CD8-positive, alpha-beta memory T cell (primary cell): ENCODE measurements around the gene LY9. TPM values are rescaled to one million over a fixed set of nuclear protein-coding genes. Genes with fewer than 3 reads are reported as not detected.
A peak's percentile ranks its signal among the peaks of the same experiment; 100 is the strongest.

Experiments used
- CTCF ChIA-PET: fragments of 350-600 bp; sonication (Branson Sonifier 250); formaldehyde crosslinking; loops from one replicate; lab custom pipeline; 2021; ENCODE audit warnings: antibody characterized with exemption; lab: Charles Lee
- POLR2A ChIA-PET: fragments of 350-600 bp; sonication (Branson Sonifier 250); formaldehyde crosslinking; loops from one replicate; lab custom pipeline; 2021; ENCODE audit warnings: antibody characterized with exemption; lab: Charles Lee
- DNase-seq, 5 donors: peaks; one replicate each; pipeline versions ENCODE4 v3.0.0 to v3.0.0-alpha.2; 2020 to 2022; ENCODE audit warnings: mixed read lengths in 1 of 5
- H3K27ac ChIP-seq: one replicate; pipeline ENCODE4 v1.7.0; 2013; ENCODE audit warnings: low read depth, mild to moderate bottlenecking, low read length, moderate library complexity
- H3K27me3 ChIP-seq: 2 replicates; pipeline ENCODE4 v1.7.0; 2013; ENCODE audit warnings: low read length, mild to moderate bottlenecking; ENCODE audit not compliant: insufficient read depth, poor library complexity, severe bottlenecking
- H3K36me3 ChIP-seq: 2 replicates; pipeline ENCODE4 v1.7.0; 2013; ENCODE audit warnings: mild to moderate bottlenecking, low read length, moderate library complexity; ENCODE audit not compliant: insufficient read depth
- H3K4me1 ChIP-seq: 2 replicates; pipeline ENCODE4 v1.7.0; 2013; ENCODE audit warnings: mild to moderate bottlenecking, low read length, moderate library complexity; ENCODE audit not compliant: insufficient read depth
- H3K4me3 ChIP-seq: 2 replicates; pipeline ENCODE4 v1.7.0; 2013; ENCODE audit warnings: mild to moderate bottlenecking, low read length
- H3K9me3 ChIP-seq: 2 replicates; pipeline ENCODE4 v1.7.0; 2013; ENCODE audit warnings: mild to moderate bottlenecking, low read length
- H3K27ac Mint-ChIP-seq, 8 donors: one replicate each; pipeline ENCODE4 v1.8.0; 2020 to 2021; ENCODE audit warnings: mixed read lengths in 8 of 8, mild to moderate bottlenecking in 6 of 8, inconsistent platforms in 3 of 8, moderate library complexity in 3 of 8
- H3K27me3 Mint-ChIP-seq, 2 donors: one replicate each; pipeline ENCODE4 v1.8.0; 2020 to 2021; ENCODE audit warnings: mixed read lengths in 2 of 2, mild to moderate bottlenecking in 1 of 2, moderate library complexity in 1 of 2
- H3K36me3 Mint-ChIP-seq, 3 donors: one replicate each; pipeline ENCODE4 v1.8.0; 2020 to 2021; ENCODE audit warnings: mixed read lengths in 3 of 3, inconsistent platforms in 1 of 3, mild to moderate bottlenecking in 1 of 3
- H3K4me1 Mint-ChIP-seq, 3 donors: one replicate each; pipeline ENCODE4 v1.8.0; 2020 to 2021; ENCODE audit warnings: mixed read lengths in 3 of 3, inconsistent platforms in 1 of 3, mild to moderate bottlenecking in 1 of 3
- H3K4me3 Mint-ChIP-seq, 7 donors: one replicate each; pipeline ENCODE4 v1.8.0; 2020 to 2021; ENCODE audit warnings: mixed read lengths in 7 of 7, mild to moderate bottlenecking in 6 of 7, moderate library complexity in 4 of 7, inconsistent platforms in 2 of 7
- H3K9me3 Mint-ChIP-seq, 5 donors: one replicate each; pipeline ENCODE4 v1.8.0; 2020 to 2022; ENCODE audit warnings: mixed read lengths in 5 of 5, mild to moderate bottlenecking in 3 of 5, moderate library complexity in 2 of 5, inconsistent platforms in 1 of 5
- polyA plus RNA-seq: library from polyadenylated mRNA; unstranded; fragments of 300-500 nt; fragmentation: Illumina TruSeq; gene quantifications from one replicate; pipeline ENCODE4 v1.2.3, GENCODE V29; 2021
- total RNA-seq, 2 experiments: library from RNA; stranded (reverse); gene quantifications; one replicate each; pipeline ENCODE4 v1.2.3, GENCODE V29; 2021

LY9 gene
- total and polyA plus RNA-seq, 3 experiments from 2014 or later: 16.4 to 206 (median 16.5) TPM

DNA sequence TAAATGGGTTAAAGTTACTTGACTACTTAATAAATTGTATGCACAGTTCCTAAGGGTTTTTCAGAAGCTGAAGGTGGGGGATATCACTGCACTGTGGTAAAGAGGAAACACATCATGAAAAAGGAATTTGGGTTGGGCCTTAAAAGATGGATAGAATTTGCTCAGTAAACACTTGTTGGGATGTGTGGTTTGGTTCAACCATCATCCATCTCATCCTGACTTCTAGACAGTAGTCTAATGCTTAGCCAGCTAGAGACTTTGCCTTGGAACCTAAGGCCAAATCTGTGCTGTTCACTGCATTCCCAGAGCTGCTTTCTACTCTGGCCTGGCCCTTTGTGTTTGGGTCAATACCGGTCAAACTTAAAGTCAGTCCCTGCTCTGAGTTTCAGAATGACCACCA, 30.6 kb downstream of the LY9 start:
- Mint-ChIP-seq H3K9me3 (no peaks in the 10 kb centered on the region), H3K4me3 (no peak overlapping the region), H3K27ac (peak overlapping the region in 7 of 8 donors; percentile 9 to 90 (median 64)), H3K4me1 (peaks cover 13 to 22% (median 22%) of the 10 kb centered on the region in 3 donors), H3K27me3 (peaks cover 0 to 1% of the 10 kb centered on the region in 2 donors), H3K36me3 (peaks cover 6 to 92% (median 20%) of the 10 kb centered on the region in 3 donors)
- no peak overlapping the region for H3K4me3 ChIP-seq
- DNase-seq: no peak
- no peaks in the 10 kb centered on the region for H3K9me3 ChIP-seq
- ChIA-PET POLR2A (no interaction called here), CTCF (interaction anchor here (1.0 to 1.6 kb wide), 3 partner anchors 11 to 125 kb away, joined by 3 to 5 read pairs (median 3); no protein-coding TSS in a partner anchor)
- peaks cover 51% of the 10 kb centered on the region for H3K36me3 ChIP-seq
- no peaks in the 10 kb centered on the region for H3K27me3 ChIP-seq
- no peak overlapping the region for H3K27ac ChIP-seq
- no peaks in the 10 kb centered on the region for H3K4me1 ChIP-seq

DNA sequence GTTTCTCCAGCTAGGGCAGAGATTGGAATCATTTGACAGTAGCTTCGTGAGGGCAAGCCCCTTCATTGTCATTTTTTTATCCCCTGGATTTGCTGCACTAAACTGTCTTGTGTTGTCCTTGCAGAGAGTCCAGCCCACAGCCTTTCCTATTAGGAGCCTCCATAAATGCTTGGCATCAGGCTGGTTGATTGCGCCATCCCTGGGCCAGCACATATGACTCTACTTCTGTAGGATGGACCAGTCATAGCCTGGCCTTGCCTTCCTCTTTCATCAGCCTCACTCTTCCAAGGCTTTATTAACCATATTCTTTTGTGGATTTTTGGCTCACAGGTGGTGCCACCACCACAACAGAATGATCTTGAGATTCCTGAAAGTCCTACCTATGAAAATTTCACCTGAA, 31.4 kb downstream of the LY9 start:
- no peaks in the 10 kb centered on the region for H3K9me3 ChIP-seq
- H3K4me3 ChIP-seq: no peak overlapping the region
- Mint-ChIP-seq H3K4me1 (peaks cover 13 to 22% (median 21%) of the 10 kb centered on the region in 3 donors), H3K4me3 (no peak overlapping the region), H3K27ac (peak overlapping the region in 7 of 8 donors; percentile 17 to 90 (median 54)), H3K36me3 (peaks cover 5 to 89% (median 16%) of the 10 kb centered on the region in 3 donors), H3K27me3 (peaks cover 0 to 1% of the 10 kb centered on the region in 2 donors), H3K9me3 (no peaks in the 10 kb centered on the region)
- no peak overlapping the region for H3K27ac ChIP-seq
- no peaks in the 10 kb centered on the region for H3K27me3 ChIP-seq
- ChIA-PET POLR2A (no interaction called here), CTCF (interaction anchor here (1.0 to 3.2 kb wide), 5 partner anchors 10 to 125 kb away, joined by 3 to 20 read pairs (median 3); no protein-coding TSS in a partner anchor)
- H3K36me3 ChIP-seq: peaks cover 50% of the 10 kb centered on the region
- H3K4me1 ChIP-seq: no peaks in the 10 kb centered on the region
- no peak for DNase-seq

DNA sequence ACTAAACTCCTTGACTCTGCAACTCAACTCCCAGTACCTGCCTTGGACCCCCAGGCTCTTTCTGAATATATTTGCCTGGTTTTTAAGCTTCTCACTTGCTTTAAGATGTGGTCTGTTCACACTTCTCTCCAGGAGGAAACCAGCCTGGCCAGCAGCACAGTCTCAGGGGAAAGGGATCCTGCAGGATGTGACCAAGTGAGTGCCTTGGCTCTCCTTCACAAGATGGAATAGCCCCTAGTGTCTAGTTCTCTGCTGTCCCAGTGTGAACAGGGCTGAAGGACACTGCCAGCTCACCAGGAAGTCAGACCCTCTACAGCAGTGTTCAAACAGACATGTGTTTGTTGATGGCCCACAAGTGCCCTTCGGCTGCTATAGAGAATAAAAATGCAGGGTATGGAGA, 33.8 kb downstream of the LY9 start:
- Histone ChIP-seq H3K4me3 (no peak overlapping the region), H3K4me1 (peaks cover 18% of the 10 kb centered on the region), H3K27me3 (no peaks in the 10 kb centered on the region), H3K27ac (no peak overlapping the region), H3K36me3 (peaks cover 31% of the 10 kb centered on the region), H3K9me3 (no peaks in the 10 kb centered on the region)
- CTCF ChIA-PET: interaction anchor here (0.6 to 3.2 kb wide), 11 partner anchors 12 to 149 kb away, joined by 3 to 27 read pairs (median 6); partner anchors contain the start of gene LY9
- Mint-ChIP-seq H3K4me3 (no peak overlapping the region), H3K9me3 (no peaks in the 10 kb centered on the region), H3K27me3 (no peaks in the 10 kb centered on the region), H3K27ac (peak overlapping the region; percentile 18 to 95 (median 80)), H3K36me3 (peaks cover 4 to 77% (median 16%) of the 10 kb centered on the region in 3 donors), H3K4me1 (peaks cover 25 to 42% (median 41%) of the 10 kb centered on the region in 3 donors)
- no peak for DNase-seq
- POLR2A ChIA-PET: interaction anchor here (0.6 to 0.8 kb wide), 2 partner anchors 32 to 52 kb away, joined by 3 read pairs; no protein-coding TSS in a partner anchor

DNA sequence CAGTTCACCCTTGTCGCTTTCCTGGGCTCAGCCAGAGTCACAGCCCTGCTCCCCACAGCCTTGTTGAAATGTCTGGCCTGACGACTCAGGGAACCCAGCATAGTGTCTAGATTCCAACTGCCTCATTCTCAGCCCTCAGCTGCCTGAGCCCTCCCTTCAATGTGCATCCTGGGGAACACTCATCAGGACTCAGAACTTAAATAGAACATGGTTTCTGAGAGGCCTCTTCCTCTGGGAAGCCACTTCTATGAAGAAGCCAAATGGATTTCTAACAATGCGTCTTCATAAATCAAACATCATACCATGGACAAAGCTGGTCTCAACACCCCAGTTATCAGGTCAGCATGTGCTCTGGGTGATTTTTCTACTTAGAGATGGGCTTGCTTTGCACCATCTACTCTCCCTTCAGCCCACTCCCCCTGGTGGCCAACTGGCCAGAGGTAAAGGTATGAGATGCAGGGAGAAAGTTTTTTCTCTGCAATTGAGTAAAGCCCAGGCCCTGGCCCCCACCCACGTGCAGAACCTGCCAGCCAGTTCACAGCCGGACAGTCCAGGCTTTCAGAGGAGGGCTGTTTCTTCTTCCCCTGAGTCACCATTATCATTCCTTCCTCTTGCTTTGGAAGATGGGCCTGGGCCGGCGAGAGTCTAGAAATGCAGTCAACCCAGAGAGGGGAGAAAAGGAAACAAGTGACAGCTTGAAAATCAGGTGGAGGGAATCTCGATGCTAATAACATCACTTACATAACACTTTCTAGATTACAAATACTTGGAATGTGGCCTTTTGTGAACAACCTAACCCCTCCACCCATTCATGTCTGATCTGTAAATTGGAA, 34.6 kb downstream of the LY9 start:
- CTCF ChIA-PET: interaction anchor here (0.6 to 3.2 kb wide), 22 partner anchors 13 to 160 kb away, joined by 3 to 27 read pairs (median 4); partner anchors contain the start of gene LY9
- H3K36me3 ChIP-seq: peaks cover 26% of the 10 kb centered on the region

GRCh38 chr1:160834945-160835565, 39.1 kb downstream of the LY9 start:
- no peak overlapping the region for H3K27ac ChIP-seq
- H3K27me3 Mint-ChIP-seq: no peaks in the 10 kb centered on the region
- DNase-seq: peak in 3 of 5 donors; percentile 22 to 53 (median 32)

More for the DNA sequence above, 34.6 kb downstream of the LY9 start:
- no peaks in the 10 kb centered on the region for H3K9me3 ChIP-seq
- Mint-ChIP-seq H3K9me3 (no peaks in the 10 kb centered on the region), H3K4me1 (peaks cover 32 to 50% (median 49%) of the 10 kb centered on the region in 3 donors), H3K4me3 (no peak overlapping the region), H3K27ac (peak overlapping the region; percentile 18 to 95 (median 78)), H3K27me3 (no peaks in the 10 kb centered on the region), H3K36me3 (peaks cover 9 to 75% (median 18%) of the 10 kb centered on the region in 3 donors)
- no peak overlapping the region for H3K4me3 ChIP-seq
- DNase-seq: peak; percentile 50 to 84 (median 64)
- H3K4me1 ChIP-seq: peaks cover 25% of the 10 kb centered on the region
- POLR2A ChIA-PET: interaction anchor here (0.6 to 0.8 kb wide), 2 partner anchors 32 to 53 kb away, joined by 3 read pairs; no protein-coding TSS in a partner anchor
- H3K27me3 ChIP-seq: no peaks in the 10 kb centered on the region
- H3K27ac ChIP-seq: no peak overlapping the region

GRCh38 chr1:160835751-160836150, 39.8 kb downstream of the LY9 start:
- Histone ChIP-seq H3K27me3 (no peaks in the 10 kb centered on the region), H3K4me1 (peaks cover 71% of the 10 kb centered on the region), H3K9me3 (no peaks in the 10 kb centered on the region), H3K27ac (no peak overlapping the region), H3K36me3 (peaks cover 3% of the 10 kb centered on the region), H3K4me3 (no peak overlapping the region)
- Mint-ChIP-seq H3K36me3 (peaks cover 9 to 36% (median 11%) of the 10 kb centered on the region in 3 donors), H3K27ac (peak overlapping the region; percentile 26 to 99 (median 94)), H3K4me3 (peak overlapping the region in 3 of 7 donors; percentile 17 to 74 (median 64)), H3K9me3 (no peaks in the 10 kb centered on the region), H3K27me3 (no peaks in the 10 kb centered on the region), H3K4me1 (peaks cover 69 to 81% (median 80%) of the 10 kb centered on the region in 3 donors)
- POLR2A ChIA-PET: no interaction called here
- no peak for DNase-seq
- CTCF ChIA-PET: interaction anchor here (0.7 to 11.2 kb wide), 23 partner anchors 12 to 303 kb away, joined by 3 to 137 read pairs (median 7); partner anchors contain the start of genes CD244, ITLN2 and LY9

More at GRCh38 chr1:160834945-160835565, 39.1 kb downstream of the LY9 start:
- H3K36me3 Mint-ChIP-seq: peaks cover 9 to 41% (median 13%) of the 10 kb centered on the region in 3 donors
- no peaks in the 10 kb centered on the region for H3K9me3 Mint-ChIP-seq
- H3K4me3 Mint-ChIP-seq: peak overlapping the region in 5 of 7 donors; percentile 3 to 55 (median 26)
- POLR2A ChIA-PET: interaction anchor here (0.6 to 1.4 kb wide), 2 partner anchors 67 to 350 kb away, joined by 3 to 11 read pairs; no protein-coding TSS in a partner anchor
- CTCF ChIA-PET: interaction anchor here (0.7 to 11.2 kb wide), 23 partner anchors 11 to 303 kb away, joined by 3 to 137 read pairs (median 6); partner anchors contain the start of genes CD244 and ITLN2
- Histone ChIP-seq H3K27me3 (no peaks in the 10 kb centered on the region), H3K9me3 (no peaks in the 10 kb centered on the region), H3K4me1 (peaks cover 71% of the 10 kb centered on the region), H3K4me3 (no peak overlapping the region), H3K36me3 (peaks cover 8% of the 10 kb centered on the region)
- peak overlapping the region; percentile 43 to 97 (median 88) for H3K27ac Mint-ChIP-seq
- peaks cover 70 to 83% (median 83%) of the 10 kb centered on the region in 3 donors for H3K4me1 Mint-ChIP-seq

DNA sequence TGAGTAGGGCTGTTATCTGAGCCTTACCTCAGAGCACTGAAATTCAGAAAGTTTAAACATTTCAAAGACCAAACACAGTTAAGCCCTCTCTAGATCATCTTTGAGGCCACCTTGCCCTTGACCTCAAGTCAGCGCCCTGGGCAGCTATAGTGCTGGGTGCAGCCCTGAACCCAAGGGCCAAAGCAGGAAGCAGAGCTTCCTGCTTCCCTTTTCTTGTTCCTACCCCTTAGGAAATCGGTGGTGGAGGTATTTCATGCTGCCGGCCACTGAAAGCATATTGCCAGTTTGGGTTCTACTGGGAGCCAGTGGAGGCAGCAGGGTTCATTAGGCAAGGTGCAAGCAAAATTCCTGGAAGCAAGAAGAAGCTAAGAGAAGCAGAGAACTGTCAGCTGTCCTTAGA, 40.6 kb downstream of the LY9 start:
- Histone ChIP-seq H3K4me3 (peak overlapping the region; percentile 9), H3K4me1 (peaks cover 71% of the 10 kb centered on the region), H3K9me3 (no peaks in the 10 kb centered on the region), H3K36me3 (peaks cover 3% of the 10 kb centered on the region), H3K27ac (no peak overlapping the region), H3K27me3 (no peaks in the 10 kb centered on the region)
- CTCF ChIA-PET: interaction anchor here (0.8 to 11.2 kb wide), 25 partner anchors 9 to 232 kb away, joined by 3 to 137 read pairs (median 7); partner anchors contain the start of genes CD244, ITLN2 and LY9
- peaks cover 9 to 31% (median 9%) of the 10 kb centered on the region in 3 donors for H3K36me3 Mint-ChIP-seq
- POLR2A ChIA-PET: interaction anchor here (1.2 to 1.6 kb wide), 3 partner anchors 20 to 115 kb away, joined by 4 to 7 read pairs (median 4); no protein-coding TSS in a partner anchor
- no peaks in the 10 kb centered on the region for H3K27me3 Mint-ChIP-seq
- peak overlapping the region; percentile 29 to 86 (median 64) for H3K4me3 Mint-ChIP-seq
- H3K9me3 Mint-ChIP-seq: no peaks in the 10 kb centered on the region
- no peak for DNase-seq
- H3K27ac Mint-ChIP-seq: peak overlapping the region; percentile 26 to 99 (median 92)
- H3K4me1 Mint-ChIP-seq: peaks cover 70 to 83% (median 81%) of the 10 kb centered on the region in 3 donors
